ENCODE results near the gene CFAP299. TPM values are rescaled to one million over a fixed set of nuclear protein-coding genes. Genes with fewer than 3 reads are reported as not detected.

The CFAP299 gene
- total RNA-seq, 1 experiment from 2014 or later: 2.3 TPM

Other genes starting within 250 kb of the CFAP299 start
- gene PRDM8, start 138.2 kb upstream of the CFAP299 start, total RNA-seq (2014; rRNA removed; shearing (Covaris generic)): 5.2 and 8.5 TPM in 2 replicates
- 2.5 and 6.4 TPM in 2 replicates for gene FGF5, start 69.1 kb upstream of the CFAP299 start, total RNA-seq (2014; rRNA removed; shearing (Covaris generic))

Data from SJSA1 (cell line).